T-helper 2 cell treated with Interferon-gamma antibody and Interleukin-4, amounts not matched to agents 5 μg/mL and 100 μg/mL, for 36 hours (primary cell): ENCODE results near the gene RANBP1.

Source experiments
- DNase-seq: peaks from one replicate; pipeline ENCODE4 v3.0.0; 2021; ENCODE audit warnings: low spot score
- H3K27ac Mint-ChIP-seq: one replicate; pipeline ENCODE4 v1.8.0; 2021; ENCODE audit warnings: mild to moderate bottlenecking, mixed read lengths
- H3K27me3 Mint-ChIP-seq: one replicate; pipeline ENCODE4 v1.8.0; 2021; ENCODE audit warnings: low read depth, mixed read lengths
- H3K36me3 Mint-ChIP-seq: one replicate; pipeline ENCODE4 v1.8.0; 2021; ENCODE audit warnings: low read depth, mixed read lengths
- H3K4me1 Mint-ChIP-seq: one replicate; pipeline ENCODE4 v1.8.0; 2021; ENCODE audit warnings: low read depth, mixed read lengths
- H3K4me3 Mint-ChIP-seq: one replicate; pipeline ENCODE4 v1.8.0; 2022; ENCODE audit warnings: mild to moderate bottlenecking, moderate library complexity, mixed read lengths
- H3K9me3 Mint-ChIP-seq: one replicate; pipeline ENCODE4 v1.8.0; 2021; ENCODE audit warnings: mixed read lengths

The RANBP1 gene

DNA sequence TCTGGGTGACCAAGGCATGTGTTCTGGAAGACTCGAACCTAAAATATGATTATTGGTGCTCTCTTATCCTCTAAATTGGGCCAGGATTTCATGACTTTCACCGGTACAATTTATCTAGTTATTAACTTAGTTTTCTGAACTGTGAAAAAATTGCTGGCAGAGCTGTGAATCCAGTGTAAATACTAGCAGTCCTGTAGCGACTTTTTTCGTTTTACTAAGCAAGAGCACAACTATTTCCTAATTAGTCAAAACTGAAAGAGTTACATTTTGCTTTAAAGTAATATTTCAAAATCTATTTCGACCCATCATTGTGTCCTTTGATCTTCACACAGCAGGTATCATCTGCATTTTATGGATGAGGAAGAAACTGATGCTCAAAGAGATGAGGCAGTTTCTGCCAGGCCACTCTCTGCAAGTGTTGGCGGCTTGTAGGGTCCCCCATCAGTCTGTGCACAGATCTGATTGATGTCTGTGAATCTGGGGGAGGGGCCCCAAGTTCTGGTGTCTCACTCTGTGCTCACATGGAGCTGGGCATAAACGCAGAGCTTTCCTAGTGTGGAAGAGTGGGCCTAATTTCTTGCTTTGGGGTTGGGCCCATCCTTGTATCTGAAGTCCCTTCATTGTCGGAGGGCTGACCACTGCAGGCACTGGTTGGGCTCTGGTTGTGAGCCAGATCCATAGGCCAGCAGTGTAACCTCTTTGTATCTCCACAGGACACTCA is 2.6 kb downstream of the RANBP1 start:
- Mint-ChIP-seq H3K4me1 (peaks cover 16% of the 10 kb centered on the region), H3K27me3 (no peaks in the 10 kb centered on the region), H3K9me3 (no peaks in the 10 kb centered on the region), H3K27ac (peak overlapping the region; percentile 77), H3K36me3 (peaks cover 50% of the 10 kb centered on the region), H3K4me3 (peak overlapping the region; percentile 91)
- DNase-seq = no peak

DNA sequence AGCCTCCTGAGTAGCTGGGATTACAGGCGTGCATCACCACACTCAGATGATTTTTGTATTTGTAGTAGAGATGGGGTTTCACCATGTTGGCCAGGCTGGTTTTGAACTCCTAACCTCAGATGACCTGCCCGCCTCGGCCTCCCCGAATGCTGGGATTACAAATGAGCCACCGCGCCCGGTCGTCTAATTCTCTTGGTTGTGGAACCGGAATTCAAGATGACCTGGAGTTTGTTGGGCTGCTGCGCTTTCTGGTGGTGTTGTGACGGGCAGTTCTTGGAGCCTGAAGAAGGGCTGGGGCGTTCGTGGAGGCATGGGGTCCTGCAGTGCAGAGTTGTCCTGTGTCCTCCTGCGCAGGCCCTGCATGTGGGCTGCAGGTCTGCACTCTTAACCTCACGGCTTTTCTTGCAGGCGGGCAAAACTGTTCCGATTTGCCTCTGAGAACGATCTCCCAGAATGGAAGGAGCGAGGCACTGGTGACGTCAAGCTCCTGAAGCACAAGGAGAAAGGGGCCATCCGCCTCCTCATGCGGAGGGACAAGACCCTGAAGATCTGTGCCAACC is 6.0 kb downstream of the RANBP1 start:
- H3K27me3 Mint-ChIP-seq = no peaks in the 10 kb centered on the region
- DNase-seq = no peak
- H3K9me3 Mint-ChIP-seq = no peaks in the 10 kb centered on the region
- peaks cover 55% of the 10 kb centered on the region for H3K36me3 Mint-ChIP-seq
- H3K4me1 Mint-ChIP-seq = peaks cover 12% of the 10 kb centered on the region
- H3K4me3 Mint-ChIP-seq = no peak overlapping the region
- H3K27ac Mint-ChIP-seq = no peak overlapping the region

DNA sequence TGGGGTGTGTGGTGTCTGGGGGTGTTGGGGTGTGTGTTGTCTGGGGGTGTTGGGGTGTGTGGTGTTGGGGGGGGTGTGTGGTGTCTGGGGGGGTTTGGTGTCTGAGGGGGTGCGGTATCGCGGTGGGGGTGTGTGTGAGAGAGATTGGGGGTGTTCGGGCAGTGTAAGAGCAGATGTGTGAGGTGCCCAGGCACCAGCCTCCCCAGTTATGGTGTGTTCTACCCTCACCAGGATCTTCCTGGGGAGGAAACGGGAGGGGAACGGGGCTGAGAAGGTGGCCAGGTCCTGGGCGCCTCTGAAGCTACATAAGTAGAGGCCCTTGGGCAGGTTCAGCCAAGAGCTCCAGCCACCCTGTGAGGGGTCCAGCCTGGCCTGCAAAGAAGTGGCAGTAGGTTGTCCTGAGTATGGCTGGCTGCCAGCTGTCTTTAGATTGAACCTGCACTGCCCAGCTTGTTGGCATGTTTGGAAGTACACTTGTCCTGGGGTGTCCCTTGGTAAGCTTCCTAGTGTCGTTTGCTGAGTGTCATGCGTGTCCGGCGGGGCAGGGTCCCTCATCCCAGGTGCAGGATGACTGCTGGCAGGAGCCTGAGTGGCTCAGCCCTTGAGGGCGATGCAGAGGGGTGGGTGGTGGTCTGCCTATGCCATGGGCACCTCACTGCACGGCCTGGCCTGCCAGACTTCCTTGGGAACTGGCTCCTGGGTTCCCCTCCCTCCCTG is 7.6 kb downstream of the RANBP1 start:
- DNase-seq = no peak
- Mint-ChIP-seq H3K4me3 (no peak overlapping the region), H3K27me3 (no peaks in the 10 kb centered on the region), H3K9me3 (no peaks in the 10 kb centered on the region), H3K36me3 (peaks cover 59% of the 10 kb centered on the region), H3K4me1 (peaks cover 11% of the 10 kb centered on the region), H3K27ac (no peak overlapping the region)

DNA sequence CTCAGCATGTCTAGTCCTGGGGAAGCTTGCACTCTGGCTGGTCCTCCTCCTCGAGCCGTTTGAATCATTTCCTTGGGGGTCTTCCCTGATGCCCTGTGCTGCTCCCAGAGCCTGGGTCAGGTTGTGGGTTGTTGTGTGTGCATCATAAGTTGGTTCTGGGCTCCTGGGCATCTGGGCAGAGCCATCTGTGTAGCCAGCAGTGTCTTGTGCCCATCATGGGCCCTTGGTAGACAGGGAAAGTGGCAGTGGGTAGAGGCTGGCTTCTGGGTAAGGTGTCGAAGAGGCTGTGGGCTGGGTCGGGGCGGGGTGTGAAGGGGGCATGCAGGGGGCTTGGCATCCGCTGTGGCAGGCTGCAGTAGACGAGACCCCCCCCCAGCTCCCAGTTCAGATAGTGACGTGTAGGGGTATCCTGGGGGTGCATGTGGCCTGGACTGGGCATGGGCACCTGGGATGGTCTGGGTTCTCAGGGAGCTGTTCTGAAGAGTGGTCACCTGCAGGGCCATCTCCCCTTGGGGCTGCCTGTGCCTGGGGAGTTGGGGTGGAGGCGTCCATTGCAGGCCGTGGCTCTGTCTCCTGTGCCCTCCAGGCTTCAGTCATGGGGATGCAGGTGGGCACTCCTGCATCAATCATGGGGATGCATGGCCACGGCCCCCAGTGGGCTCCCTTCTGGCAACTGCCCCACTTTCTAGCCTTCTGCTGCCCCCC is 8.3 kb downstream of the RANBP1 start:
- Mint-ChIP-seq H3K27me3 (no peaks in the 10 kb centered on the region), H3K4me1 (peaks cover 10% of the 10 kb centered on the region), H3K27ac (no peak overlapping the region), H3K4me3 (no peak overlapping the region), H3K9me3 (no peaks in the 10 kb centered on the region), H3K36me3 (peaks cover 54% of the 10 kb centered on the region)
- DNase-seq = no peak

DNA sequence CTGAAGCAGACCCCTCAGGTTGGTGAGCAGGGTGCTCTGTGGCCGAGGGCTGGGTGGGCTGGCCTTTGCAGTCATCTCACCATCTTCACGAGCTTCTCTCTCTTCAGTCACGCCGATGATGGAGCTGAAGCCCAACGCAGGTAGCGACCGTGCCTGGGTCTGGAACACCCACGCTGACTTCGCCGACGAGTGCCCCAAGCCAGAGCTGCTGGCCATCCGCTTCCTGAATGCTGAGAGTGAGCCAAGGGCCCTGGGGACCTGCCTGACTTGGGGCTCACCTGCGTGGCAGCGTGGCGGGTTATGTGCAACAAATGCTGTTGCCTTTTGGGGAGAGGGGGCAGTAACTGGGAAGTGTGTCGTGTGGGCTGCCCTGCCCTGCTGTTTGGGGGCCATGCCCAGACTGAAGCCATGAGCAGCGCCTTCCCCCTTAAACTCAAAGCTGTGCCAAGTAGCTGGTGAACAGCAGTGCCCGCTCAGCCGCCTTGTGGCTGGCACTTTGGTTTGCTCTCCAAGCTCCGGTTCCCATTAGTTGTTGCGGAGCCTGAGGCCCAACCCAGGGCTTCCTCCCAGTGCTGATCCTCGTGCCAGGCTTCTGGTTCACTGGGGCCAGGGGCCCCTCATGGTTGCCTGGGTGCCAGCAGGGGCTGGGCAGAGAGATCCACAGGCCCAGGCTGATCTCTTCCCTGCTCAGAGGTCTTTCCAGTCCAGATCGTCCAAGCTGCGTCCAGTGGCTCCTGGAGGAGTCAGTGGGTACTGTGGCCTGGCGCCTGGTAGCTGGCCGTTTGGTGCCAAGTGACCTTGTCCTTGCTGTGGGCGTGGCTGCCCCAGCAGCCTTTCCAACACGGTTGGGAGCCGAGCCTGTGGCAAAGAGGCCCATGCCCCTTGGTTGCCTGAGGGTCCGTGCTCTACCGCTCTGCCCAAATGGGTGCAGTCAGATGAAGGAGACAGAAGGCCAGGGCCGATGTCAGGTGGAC is 9.6 kb downstream of the RANBP1 start:
- Mint-ChIP-seq H3K9me3 (no peaks in the 10 kb centered on the region), H3K27me3 (no peaks in the 10 kb centered on the region), H3K4me1 (peaks cover 10% of the 10 kb centered on the region), H3K36me3 (peaks cover 43% of the 10 kb centered on the region), H3K4me3 (no peak overlapping the region), H3K27ac (no peak overlapping the region)
- DNase-seq = no peak

DNA sequence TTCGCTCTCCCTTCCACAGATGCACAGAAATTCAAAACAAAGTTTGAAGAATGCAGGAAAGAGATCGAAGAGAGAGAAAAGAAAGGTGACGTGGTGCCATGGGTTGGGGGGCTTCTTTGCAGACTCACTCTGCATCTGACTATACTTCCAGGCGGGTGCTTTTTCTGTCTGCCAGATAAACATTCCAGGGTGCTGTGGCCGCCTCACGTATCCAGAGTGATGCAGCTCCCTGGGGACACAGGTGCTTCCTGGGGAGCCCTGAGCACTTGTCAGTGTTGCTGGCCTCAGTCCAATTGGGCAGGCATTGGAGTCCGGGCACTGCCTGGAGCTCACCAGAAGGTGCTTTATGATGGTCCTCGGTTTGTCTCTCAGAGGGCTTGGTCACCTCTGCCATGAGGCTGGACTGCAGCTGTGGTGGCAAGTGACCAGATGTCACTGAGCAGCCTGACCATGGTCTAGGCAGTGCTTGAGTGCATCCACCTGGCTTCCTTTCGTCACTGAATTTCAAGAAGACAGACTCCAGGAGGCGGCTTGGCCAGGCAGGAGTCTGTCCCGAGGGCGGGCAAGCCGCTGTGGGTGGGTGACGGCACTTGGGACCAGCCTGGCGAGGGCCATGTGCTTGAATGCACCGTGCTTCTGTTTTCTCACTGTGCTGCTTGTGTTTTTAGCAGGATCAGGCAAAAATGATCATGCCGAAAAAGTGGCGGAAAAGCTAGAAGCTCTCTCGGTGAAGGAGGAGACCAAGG is 10.6 kb downstream of the RANBP1 start:
- no peaks in the 10 kb centered on the region for H3K9me3 Mint-ChIP-seq
- peaks cover 38% of the 10 kb centered on the region for H3K36me3 Mint-ChIP-seq
- H3K4me1 Mint-ChIP-seq = peaks cover 10% of the 10 kb centered on the region
- no peak for DNase-seq
- H3K27me3 Mint-ChIP-seq = no peaks in the 10 kb centered on the region
- H3K27ac Mint-ChIP-seq = no peak overlapping the region
- H3K4me3 Mint-ChIP-seq = no peak overlapping the region

DNA sequence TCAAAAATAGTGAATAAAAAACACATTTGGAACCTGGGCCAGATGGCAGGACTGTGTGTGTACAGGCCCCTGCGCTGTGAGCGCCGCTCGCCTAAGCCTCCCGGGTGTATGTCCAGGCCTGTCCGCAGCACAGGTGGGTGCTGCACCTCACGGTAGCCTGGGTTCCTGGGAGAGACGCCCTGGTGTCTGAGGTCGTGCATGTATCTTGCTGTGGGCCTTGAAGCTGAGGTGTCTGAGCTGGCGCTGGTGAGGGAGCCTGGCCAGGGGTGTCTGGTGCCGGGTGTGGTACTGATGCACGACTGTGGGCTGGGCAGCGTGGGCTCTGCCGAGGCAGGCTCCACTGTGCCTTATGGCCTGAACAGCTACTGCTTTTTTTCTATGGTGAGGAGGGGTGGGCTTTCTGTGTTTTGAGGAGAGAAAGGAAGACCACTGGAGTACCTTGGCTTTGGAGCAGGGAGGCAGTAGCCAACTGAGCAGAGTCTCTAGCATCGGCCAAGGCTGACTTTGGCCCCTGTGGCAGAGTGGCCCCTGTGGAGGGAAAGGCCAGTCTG is 11.5 kb downstream of the RANBP1 start:
- Mint-ChIP-seq H3K4me3 (no peak overlapping the region), H3K27ac (no peak overlapping the region), H3K4me1 (peaks cover 7% of the 10 kb centered on the region), H3K9me3 (no peaks in the 10 kb centered on the region), H3K27me3 (no peaks in the 10 kb centered on the region), H3K36me3 (peaks cover 30% of the 10 kb centered on the region)
- DNase-seq = no peak

DNA sequence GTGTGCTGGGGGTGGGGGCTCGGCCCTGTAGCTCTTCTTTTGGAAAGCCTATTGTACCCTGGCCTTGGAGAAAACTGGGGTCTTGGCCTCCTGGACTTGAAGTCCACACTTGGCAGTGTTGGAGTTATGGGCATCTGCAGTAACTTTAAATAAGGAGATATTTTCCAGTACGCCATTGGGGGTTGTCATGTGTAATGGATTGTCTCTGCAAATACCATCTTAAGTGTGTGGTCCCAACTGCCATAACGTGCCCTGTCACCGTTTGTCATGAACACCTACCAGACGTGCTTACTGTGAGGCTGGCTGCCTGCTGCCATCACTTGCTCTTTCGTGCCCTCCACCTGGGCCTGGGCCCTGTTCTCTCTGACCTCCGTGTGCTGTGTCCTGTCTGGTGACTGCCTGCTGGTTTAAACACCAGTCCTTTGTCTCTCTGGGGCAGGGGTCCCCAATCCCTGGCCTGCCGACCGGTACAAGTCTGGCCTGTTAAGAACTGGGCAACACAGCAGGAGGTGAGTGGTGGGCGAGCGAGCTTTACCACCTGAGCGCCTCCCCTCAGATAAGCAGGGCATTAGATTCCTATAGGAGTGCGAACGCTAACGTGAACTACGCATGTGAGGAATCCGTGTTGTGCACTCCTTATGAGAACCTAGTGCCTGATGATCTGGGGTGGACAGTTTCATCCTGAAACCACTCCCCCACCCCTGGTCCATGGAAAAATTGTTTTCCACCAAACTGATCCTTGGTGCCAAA is 12.1 kb downstream of the RANBP1 start:
- Mint-ChIP-seq H3K27ac (no peak overlapping the region), H3K4me3 (no peak overlapping the region), H3K36me3 (peaks cover 29% of the 10 kb centered on the region)

DNA sequence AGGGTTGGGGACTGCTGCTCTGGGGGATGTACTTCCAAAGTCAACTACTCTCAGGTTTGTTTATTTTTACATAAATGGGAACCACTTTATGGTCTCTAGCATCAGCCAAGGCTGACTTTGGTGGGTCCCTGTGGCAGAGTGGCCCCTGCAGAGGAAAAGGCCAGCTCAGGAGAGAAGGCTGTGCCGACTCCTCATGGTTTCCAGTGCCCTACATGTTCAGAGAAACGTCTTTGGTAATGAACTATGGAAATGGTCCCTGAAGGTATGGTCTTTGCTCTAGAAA is 12.7 kb downstream of the RANBP1 start:
- Mint-ChIP-seq H3K4me3 (no peak overlapping the region), H3K27me3 (no peaks in the 10 kb centered on the region), H3K36me3 (peaks cover 29% of the 10 kb centered on the region), H3K27ac (no peak overlapping the region), H3K9me3 (no peaks in the 10 kb centered on the region), H3K4me1 (peaks cover 8% of the 10 kb centered on the region)
- DNase-seq = no peak

More for the DNA sequence above, 12.1 kb downstream of the RANBP1 start:
- Mint-ChIP-seq H3K27me3 (no peaks in the 10 kb centered on the region), H3K9me3 (no peaks in the 10 kb centered on the region), H3K4me1 (peaks cover 6% of the 10 kb centered on the region)
- DNase-seq = no peak

DNA sequence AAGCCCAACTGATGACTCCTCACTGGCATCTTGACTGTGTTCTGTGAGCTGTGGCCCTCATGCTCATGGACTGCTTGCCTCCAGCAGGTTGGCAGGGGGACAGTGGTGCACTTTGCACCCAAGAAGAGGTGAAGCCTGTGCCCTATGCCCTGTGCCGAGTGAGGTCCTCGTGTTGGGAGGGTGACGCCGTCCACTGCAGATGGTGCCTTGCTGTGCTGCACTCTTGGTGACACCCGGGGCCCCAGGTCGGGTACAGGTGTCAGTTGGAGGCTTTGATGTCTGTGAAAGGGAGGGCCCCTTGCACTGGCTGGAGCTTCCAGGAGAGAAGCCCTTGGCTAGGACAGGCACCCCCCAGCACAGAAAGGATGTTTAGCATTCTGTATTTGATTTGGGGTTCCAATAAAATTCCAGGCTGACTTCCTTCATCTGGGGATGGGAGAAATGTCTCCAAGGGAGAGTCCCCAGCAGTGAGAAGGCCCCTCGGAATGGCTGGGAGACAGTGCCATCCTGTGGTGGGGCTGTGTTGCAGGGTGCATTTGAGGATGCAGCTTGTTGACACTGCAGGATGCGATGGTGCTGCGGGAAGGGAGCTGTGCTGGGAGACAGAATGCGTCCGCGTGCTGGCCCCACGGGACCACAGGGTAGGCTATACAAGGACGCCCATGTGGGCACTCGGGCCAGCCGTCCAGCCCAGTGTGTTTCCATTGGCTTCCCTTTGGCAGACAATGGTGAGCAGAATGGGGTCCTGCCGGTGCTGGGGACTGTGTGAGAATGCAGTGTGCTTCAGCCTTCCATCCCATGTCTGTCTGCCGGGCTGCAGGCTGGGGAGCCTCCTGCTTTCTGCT is 13.2 kb downstream of the RANBP1 start:
- Mint-ChIP-seq H3K36me3 (peaks cover 25% of the 10 kb centered on the region), H3K4me1 (peaks cover 11% of the 10 kb centered on the region), H3K27ac (no peak overlapping the region), H3K4me3 (peak overlapping the region; percentile 9), H3K27me3 (no peaks in the 10 kb centered on the region), H3K9me3 (no peaks in the 10 kb centered on the region)
- peak; percentile 27 for DNase-seq

DNA sequence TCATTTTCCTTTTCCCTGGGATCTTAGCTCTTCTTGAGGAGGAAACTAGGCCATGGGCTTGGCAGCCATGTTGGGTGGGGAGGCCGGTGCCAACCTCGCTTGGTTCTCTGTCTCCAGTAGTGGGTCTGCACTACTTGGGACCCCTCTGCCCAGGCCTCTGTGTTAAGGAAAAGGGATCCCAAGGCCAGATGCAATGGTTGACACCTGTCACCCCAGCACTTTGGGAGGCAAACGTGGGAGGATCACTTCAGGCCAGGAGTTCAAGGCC is 13.8 kb downstream of the RANBP1 start:
- Mint-ChIP-seq H3K27ac (no peak overlapping the region), H3K4me1 (peaks cover 11% of the 10 kb centered on the region), H3K9me3 (no peaks in the 10 kb centered on the region), H3K27me3 (no peaks in the 10 kb centered on the region), H3K36me3 (peaks cover 23% of the 10 kb centered on the region), H3K4me3 (no peak overlapping the region)
- DNase-seq = no peak

DNA sequence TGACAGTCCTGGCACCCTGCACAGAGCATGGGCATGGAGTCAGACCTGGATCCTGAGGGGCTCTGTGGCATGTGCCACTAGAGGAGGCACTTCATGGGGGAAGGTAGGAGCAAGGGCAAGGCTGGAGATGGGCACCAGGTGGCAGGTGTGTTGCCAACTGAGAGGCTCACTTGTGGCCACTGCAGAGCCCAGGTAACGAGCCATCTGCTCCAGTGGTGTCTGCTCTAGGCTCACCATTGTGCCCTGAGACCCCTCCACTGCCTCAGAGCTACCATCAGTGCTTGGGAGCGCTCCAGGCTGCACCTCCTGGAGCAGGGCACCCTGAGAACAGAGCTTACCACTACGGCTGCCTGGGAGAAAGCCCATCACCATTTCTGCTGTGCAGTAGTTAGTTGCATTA is 14.4 kb downstream of the RANBP1 start:
- H3K4me1 Mint-ChIP-seq = peaks cover 11% of the 10 kb centered on the region
- H3K27me3 Mint-ChIP-seq = no peaks in the 10 kb centered on the region
- no peak overlapping the region for H3K27ac Mint-ChIP-seq
- DNase-seq = no peak
- no peaks in the 10 kb centered on the region for H3K9me3 Mint-ChIP-seq
- H3K4me3 Mint-ChIP-seq = peak overlapping the region; percentile 65
- peaks cover 18% of the 10 kb centered on the region for H3K36me3 Mint-ChIP-seq
